GM18511 (cell line): ENCODE results near the gene CNOT1.

Experiments used
- ATAC-seq: cut with Tn5 transposase; IDR thresholded peaks from one replicate; pipeline ENCODE4 v1.9.1; 2021; ENCODE audit warnings: mild to moderate bottlenecking, moderate library complexity; ENCODE audit not compliant: unreplicated experiment

The CNOT1 gene

DNA sequence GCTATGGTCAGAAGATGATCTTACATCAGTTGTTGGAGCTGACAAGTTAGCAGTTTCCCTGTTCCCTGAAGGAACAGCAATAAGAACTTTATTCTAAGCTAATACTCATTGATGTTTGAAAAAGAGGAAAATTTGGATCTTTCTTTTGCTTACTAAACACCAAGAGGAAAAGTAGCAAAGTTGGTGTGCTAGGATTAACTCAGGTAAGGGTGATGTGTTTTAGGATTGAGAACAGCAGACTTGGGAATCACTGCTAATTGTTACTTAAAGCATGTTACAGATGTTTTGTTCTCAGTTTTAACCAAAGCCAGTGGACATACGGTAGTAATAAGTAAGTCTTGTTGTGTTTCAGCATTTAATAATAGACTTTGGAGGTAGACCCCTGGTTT, 110.7 kb downstream of the CNOT1 start:
- ATAC-seq: no peak

DNA sequence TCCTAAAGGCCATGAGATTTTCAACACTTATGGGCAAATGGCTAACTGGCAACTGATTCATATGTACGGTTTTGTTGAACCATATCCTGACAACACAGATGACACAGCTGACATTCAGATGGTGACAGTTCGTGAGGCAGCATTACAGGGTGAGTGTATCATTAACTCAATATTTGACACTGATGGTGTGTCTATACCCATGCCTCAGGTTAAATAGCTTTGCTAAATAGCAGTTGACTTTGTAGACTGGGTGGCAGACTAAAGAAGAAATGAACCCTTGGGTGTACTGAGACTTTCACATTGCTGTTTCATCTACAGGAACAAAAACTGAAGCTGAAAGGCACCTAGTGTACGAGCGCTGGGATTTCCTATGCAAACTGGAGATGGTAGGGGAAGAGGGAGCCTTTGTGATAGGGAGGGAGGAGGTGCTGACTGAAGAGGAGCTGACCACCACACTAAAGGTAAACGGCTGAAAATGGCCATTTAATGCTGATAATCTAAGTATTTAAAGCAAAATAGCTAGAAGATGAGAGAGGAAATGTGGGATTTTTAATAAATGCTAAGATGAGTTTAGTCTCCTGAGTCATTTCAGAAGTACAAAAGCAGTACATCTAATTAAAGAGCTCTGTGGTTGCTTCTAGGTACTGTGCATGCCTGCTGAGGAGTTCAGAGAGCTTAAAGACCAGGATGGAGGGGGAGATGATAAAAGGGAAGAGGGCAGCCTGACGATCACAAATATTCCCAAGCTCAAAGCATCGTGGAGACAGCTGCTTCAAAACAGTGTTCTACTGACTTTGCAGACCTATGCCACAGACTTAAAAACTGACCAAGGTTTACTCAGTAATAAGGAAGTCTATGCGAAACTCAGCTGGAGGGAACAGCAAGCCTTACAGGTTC, 111.3 kb downstream of the CNOT1 start:
- ATAC-seq: peak; percentile 35

- no peak for ATAC-seq
These were observed 112.9 kb downstream of the CNOT1 start for GRCh38 chr16:58516768-58517107.

- ATAC-seq: peak; percentile 49
These were observed 113.5 kb downstream of the CNOT1 start for GRCh38 chr16:58515871-58516767.

GRCh38 chr16:58515125-58515870, 114.3 kb downstream of the CNOT1 start, which contains the start of gene SETD6:
TSS of gene SETD6 (plus strand) at chr16:58515517. CDS start at chr16:58515538, 21 bp downstream.
- peak; percentile 83 for ATAC-seq

DNA sequence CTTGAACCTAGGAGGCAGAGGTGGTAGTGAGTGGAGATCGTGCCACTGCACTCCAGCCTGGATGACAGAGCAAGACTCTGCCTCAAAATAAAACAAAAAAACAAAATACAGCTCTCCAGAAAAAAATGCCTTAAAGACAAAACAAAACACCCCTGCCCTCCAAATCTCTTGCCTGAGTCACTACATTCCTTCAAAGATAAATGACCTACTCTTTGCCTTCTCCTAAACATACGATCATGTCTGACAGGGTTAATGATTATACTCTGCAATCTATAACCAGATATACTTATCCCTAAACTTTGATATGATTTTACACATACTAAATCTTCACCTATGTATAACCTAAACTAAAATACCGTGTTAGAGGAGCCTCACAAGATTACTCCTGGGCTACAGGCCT, 115.8 kb downstream of the CNOT1 start:
- ATAC-seq: no peak

- peak; percentile 32 for ATAC-seq
These were observed 117.5 kb downstream of the CNOT1 start for GRCh38 chr16:58511933-58512815.

GRCh38 chr16:58510776-58511628, 118.6 kb downstream of the CNOT1 start:
- ATAC-seq: no peak

GRCh38 chr16:58510097-58510775, 119.4 kb downstream of the CNOT1 start:
- ATAC-seq: no peak

- no peak for ATAC-seq
These were observed 120.2 kb downstream of the CNOT1 start for GRCh38 chr16:58509256-58510096.

DNA sequence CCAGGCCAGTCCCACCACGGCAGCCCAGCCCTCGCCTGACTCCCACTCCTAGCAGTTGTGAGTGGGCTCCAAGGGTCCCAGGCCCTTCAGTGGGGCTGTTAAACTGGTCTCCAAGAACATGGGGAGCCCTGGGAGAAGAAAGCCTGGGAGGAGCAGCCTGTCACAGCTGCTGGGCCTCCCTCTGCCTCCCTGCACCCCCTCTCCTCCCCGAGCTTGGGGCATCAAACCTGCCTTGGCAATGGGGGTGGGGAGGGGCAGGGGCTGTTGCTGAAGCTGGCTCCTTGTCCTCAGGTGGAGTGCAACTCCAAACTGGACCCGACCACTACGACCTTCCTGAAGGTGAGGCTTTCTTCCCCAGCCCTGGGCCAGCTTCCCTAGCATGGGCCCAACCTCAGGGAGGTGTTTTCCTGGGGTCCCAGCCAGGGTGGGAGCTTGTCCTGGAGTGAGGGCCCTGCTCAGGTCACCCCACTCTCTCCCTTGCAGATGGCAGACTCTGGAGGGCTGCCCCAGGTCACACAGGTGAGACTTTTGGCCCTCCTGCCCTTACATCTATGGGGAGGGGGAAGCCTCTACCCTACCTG, 120.9 kb downstream of the CNOT1 start:
- ATAC-seq: no peak

DNA sequence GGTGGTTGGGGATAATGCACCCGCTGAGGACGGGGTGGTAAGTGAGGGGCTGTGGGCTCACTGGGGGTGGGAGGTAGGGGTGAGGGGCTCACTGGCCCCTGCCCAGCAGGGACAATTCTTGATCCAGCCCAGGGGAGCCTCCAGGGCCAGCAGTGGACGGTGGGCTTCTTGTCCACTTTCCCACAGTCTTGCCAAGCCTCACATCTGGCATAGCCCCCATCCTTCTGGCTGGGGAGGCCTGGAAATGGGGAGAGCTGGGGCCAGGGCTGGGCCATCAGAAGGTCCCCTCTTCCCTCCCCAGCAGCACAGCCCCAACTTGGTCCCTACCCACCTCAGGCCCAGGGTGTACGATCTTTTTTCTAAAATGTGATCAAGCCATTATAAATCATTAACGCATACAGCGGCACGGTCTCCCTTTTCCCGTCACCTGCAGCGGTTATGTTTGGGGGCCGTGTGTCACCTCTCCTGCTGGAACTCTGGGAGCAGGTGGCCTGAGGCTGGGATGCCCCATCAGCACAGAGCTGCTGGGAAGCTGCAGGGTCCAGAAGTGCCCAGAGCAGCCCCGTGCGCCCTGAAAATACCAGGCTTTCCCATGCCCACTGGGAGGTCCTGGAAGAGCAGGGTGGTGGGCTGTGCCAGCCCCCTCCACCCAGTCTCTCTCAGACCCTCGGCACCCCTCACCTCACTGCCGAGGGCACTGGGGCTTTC, 121.5 kb downstream of the CNOT1 start:
- no peak for ATAC-seq

DNA sequence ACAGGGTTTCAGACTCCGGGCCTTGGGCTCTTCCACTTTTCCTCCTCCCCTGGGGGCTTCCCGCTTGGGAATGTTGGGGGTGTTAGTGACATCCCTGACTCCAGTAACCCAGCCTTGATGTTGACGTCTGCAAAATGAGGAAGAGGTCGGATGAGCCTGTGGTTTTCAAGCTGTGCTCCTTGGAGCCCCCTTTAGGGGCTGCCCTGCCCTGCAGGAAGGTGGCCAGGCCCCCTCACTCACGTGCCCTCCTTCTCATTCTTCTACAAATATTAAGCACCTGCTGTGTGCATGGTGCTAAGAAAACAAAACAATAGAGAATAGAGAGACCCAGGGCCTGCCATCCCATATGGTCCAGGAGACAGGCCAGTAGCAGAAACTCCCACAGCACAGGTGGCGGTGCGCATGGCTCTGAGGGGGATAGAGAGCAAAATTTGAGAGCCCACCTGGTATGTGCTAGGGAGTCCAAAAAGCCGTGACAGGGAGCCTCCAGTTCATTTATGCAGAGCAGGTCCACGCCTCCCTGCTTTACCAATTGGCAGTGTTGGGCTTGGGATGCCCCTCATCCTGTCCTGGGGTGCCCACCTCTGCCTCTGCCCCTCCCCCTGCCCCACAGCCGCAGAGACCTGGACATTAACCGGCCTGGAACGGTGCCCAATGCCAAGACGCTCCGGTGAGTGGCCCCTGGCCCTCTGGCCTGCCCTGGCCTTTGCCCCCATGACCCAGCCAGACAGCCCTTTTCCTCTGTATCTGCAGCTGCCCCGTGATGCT, 122.2 kb downstream of the CNOT1 start:
- ATAC-seq: no peak

- ATAC-seq: no peak
These were observed 123.1 kb downstream of the CNOT1 start for GRCh38 chr16:58506241-58507194.
